ENCODE measurements around the gene TIGD6.
"Not testable (repeated sequence)": the region's sequence is repeated elsewhere in the genome, so short reads cannot be mapped to it uniquely, and the experiment has no call there.

TIGD6 gene

DNA sequence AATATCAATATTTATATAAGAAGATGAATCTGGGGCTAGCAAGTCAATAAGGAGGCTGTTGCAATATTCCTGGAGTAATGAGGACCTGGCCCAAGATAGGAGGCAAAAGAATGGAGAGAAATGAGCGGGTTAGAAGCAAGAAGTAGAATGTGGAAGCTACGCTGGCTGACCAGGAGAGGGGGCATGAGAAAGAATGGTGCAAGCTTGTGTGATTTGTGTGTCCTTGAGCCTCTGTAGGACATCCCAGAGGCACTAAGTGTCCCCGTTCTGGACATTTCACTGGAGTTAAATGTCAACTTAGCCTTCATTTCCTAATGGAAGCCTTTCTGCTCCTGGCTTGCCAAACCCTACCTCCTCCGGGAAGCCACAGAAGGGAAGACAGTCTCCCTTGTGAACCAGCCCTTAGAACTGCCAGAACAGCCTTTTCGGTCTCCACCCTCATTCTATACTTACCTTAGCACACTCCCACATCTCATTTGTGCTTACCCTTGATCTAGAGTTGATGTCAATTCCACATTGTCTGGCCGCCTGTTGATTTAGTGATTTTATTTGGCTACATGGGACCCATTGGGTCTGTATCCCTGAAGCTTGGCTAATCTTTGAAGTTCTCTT, 49.2 kb downstream of the TIGD6 start:
- no peak overlapping the region for H3K9ac ChIP-seq (ENCODE audit: low read length)
- H3K4me3 ChIP-seq (ENCODE audit: low read depth in 1 of 2, low read length in 2 of 2) = no peak overlapping the region
- H3K36me3 ChIP-seq (ENCODE audit: insufficient read depth, low read length) = no peaks in the 10 kb centered on the region
- H3K27me3 ChIP-seq (ENCODE audit: control insufficient read depth in 1 of 2, insufficient read depth in 2 of 2, low read length in 2 of 2) = no peaks in the 10 kb centered on the region
- H3K27ac ChIP-seq (ENCODE audit: low read depth, low read length) = no peak overlapping the region
- H3K4me1 ChIP-seq (ENCODE audit: insufficient read depth, low read length) = no peaks in the 10 kb centered on the region
- no peaks in the 10 kb centered on the region for H3K9me3 ChIP-seq (ENCODE audit: low read length)

DNA sequence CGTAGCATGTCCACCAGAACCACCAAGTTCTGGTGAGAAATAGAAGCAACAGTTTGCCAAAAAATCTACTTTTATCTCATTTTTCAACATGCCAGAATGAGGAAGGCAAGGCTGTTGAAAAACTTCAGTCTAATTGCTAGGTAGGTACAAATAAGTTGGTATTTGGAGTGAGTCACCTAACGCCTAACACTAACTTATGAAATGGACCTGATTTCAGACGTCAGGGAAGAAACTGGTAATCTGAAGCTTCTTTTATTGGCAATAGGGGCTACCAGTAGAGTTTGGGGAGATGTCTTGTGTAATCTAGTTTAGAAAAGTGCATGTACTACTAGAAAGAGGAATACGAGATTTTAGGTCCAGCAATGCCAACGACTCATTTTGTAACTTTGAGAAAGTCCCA, 51.5 kb downstream of the TIGD6 start:
- Histone ChIP-seq H3K36me3 (ENCODE audit: insufficient read depth, low read length) (no peaks in the 10 kb centered on the region), H3K9me3 (ENCODE audit: low read length) (no peaks in the 10 kb centered on the region), H3K27me3 (ENCODE audit: control insufficient read depth in 1 of 2, insufficient read depth in 2 of 2, low read length in 2 of 2) (no peaks in the 10 kb centered on the region), H3K4me3 (ENCODE audit: low read depth in 1 of 2, low read length in 2 of 2) (no peak overlapping the region), H3K4me1 (ENCODE audit: insufficient read depth, low read length) (no peaks in the 10 kb centered on the region), H3K9ac (ENCODE audit: low read length) (no peak overlapping the region), H3K27ac (ENCODE audit: low read depth, low read length) (no peak overlapping the region)

GRCh38 chr5:149946118-149946517, 54.3 kb downstream of the TIGD6 start:
- H3K9ac ChIP-seq (ENCODE audit: low read length) = no peak overlapping the region
- no peaks in the 10 kb centered on the region for H3K9me3 ChIP-seq (ENCODE audit: low read length)
- no peak overlapping the region for H3K4me3 ChIP-seq (ENCODE audit: low read depth in 1 of 2, low read length in 2 of 2)
- no peak overlapping the region for H3K27ac ChIP-seq (ENCODE audit: low read depth, low read length)
- no peaks in the 10 kb centered on the region for H3K27me3 ChIP-seq (ENCODE audit: control insufficient read depth in 1 of 2, insufficient read depth in 2 of 2, low read length in 2 of 2)
- no peaks in the 10 kb centered on the region for H3K36me3 ChIP-seq (ENCODE audit: insufficient read depth, low read length)
- H3K4me1 ChIP-seq (ENCODE audit: insufficient read depth, low read length) = no peaks in the 10 kb centered on the region

DNA sequence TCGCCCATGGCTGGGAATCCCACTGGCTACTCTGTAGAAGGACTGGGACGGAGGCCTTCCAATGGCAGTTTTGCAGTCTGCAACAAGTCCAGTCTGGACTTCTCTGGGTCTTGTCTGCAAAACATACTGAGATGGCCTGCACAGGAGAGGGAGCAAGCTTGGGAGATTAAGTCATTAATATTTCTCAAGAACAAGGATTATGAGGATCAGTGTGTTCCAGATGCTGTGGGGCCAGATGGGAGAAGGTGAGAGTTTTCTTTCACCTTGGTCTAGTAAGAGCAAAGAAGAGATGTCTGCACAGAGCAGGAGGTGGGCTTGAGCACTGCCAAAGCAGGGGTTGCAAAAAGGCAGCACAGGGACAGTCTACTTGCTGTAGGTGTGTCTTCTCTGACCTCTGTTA, 55.8 kb downstream of the TIGD6 start, which contains the start of gene PDE6A:
TSS of gene PDE6A (minus strand) at position 128 of the 400 bp plus-strand sequence. CDS start at position 8, 120 bp downstream.
- no peaks in the 10 kb centered on the region for H3K36me3 ChIP-seq (ENCODE audit: insufficient read depth, low read length)
- H3K9ac ChIP-seq (ENCODE audit: low read length) = no peak within 1 kb of the TSS
- no peaks in the 10 kb centered on the region for H3K9me3 ChIP-seq (ENCODE audit: low read length)
- no peaks in the 10 kb centered on the region for H3K4me1 ChIP-seq (ENCODE audit: insufficient read depth, low read length)
- H3K27ac ChIP-seq (ENCODE audit: low read depth, low read length) = no peak within 1 kb of the TSS
- H3K27me3 ChIP-seq (ENCODE audit: control insufficient read depth in 1 of 2, insufficient read depth in 2 of 2, low read length in 2 of 2) = no peaks in the 10 kb centered on the region
- no peak within 1 kb of the TSS for H3K4me3 ChIP-seq (ENCODE audit: low read depth in 1 of 2, low read length in 2 of 2)

- not testable (repeated sequence) for H3K4me3 ChIP-seq (ENCODE audit: low read depth in 1 of 2, low read length in 2 of 2); H3K27ac ChIP-seq (ENCODE audit: low read depth, low read length); H3K9ac ChIP-seq (ENCODE audit: low read length); H3K36me3 ChIP-seq (ENCODE audit: insufficient read depth, low read length); H3K4me1 ChIP-seq (ENCODE audit: insufficient read depth, low read length); H3K27me3 ChIP-seq (ENCODE audit: control insufficient read depth in 1 of 2, insufficient read depth in 2 of 2, low read length in 2 of 2); H3K9me3 ChIP-seq (ENCODE audit: low read length)
Observed at GRCh38 chr5:149943177-149943949, 57.1 kb downstream of the TIGD6 start.

Data from muscle layer of colon (tissue), 2 donors.